Kidney glomerular epithelial cell (primary cell): ENCODE data around the gene POLR3H.
A peak's percentile ranks its signal among the peaks of the same experiment; 100 is the strongest.

Source experiments
- DNase-seq: peaks from one replicate; lab custom pipeline; 2025; lab: John Stamatoyannopoulos, UW

The POLR3H gene

DNA sequence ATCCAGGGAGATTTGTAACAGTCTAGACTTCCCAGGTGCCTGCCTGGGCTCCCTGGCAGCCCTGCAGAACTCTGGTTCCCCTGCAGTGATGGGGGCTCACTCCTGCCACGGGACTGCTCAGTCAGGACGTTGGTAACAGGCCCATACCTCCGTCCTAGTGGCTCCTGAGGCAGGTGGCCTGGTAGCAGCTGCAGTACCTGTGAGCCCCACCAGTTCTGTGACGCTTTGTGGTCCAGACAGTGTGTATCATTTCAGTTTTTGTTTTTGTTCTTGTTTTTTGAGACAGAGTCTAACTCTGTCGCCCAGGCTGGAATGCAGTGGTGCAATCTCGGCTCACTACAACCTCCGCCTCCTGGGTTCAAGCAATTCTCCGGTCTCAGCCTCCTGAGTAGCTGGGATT, 27.8 kb downstream of the POLR3H start:
- no peak for DNase-seq

DNA sequence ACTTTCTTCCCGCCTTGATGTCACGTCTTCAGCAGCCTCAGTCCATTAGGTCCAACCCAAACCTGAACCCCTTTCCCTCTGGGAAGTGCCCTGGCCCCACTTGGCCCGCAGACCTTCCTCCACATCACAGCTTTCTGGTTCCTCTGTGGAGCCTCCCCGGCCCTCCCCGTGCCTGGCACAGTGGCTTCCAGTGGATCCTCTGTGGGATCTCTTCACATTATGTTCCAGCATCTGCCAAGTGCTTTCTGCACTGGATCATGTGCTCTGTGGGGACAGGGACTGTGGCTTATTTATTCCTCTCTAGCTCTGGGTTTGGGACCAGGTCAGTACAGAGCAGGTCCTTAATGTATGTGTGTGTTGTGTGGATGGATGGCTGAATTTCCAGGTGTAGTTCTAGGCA, 30.9 kb downstream of the POLR3H start:
- DNase-seq, result no peak

DNA sequence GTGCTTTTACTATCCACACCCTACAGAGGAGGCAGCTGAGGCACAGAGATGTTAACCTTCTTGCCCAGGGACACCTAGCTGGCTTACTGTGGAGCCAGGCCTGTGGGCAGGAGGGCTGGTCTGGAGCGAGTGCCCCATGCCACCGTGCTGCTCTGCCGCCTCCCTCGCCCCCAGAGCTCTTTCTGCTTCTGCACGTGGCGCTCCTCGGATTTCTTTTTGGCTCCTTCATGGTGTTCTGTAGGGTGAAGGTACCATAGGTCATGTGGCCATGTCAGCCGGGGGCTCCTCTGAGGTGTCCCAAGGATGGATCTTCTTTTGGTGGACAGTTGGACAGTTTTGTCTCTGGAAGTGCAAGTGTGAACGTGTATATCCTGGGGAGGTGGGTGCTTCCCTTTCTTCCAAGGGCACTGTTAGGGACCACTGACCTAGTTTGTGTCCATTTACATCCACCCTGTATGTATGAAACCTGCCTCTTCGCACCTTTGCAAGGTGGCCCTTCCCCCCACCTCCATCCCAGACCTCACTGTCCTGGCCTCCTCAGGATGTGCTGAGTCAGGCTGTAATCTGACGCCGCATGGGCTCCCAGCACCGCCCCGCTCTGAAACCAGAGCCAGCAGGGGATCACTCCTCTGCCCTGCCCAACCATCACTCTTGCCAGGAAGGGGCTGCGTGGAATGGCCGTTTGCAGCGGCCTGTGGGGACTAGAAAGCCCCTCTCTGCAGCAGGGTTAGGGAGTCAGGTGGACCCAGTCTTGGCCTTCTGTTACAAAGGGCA, 31.7 kb downstream of the POLR3H start:
- DNase-seq, result peak; percentile 7

GRCh38 chr22:41511521-41511968, 32.7 kb downstream of the POLR3H start:
- DNase-seq, result no peak

DNA sequence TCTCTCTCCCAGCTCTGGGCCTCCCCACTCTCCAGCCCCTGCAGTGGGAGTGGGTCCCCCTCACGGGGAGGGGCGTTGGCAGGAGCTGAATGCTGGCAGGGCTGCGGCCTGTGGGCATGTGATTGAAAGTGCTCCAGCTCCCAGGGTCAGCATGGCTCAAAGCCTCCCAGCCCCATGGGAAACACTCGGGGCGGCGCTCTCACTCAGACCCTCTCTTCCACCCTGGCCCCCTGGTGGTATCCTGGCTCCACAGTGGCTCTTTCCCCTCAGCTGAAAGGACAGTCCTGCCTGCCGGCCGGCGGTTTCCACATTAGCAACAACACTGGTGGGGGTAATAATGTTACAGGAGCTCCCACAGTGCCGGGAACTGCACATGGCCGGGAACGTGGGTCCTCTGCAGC, 35.5 kb downstream of the POLR3H start:
- no peak for DNase-seq

GRCh38 chr22:41507330-41508063, 36.8 kb downstream of the POLR3H start:
- DNase-seq, result no peak

- no peak for DNase-seq
Observed at GRCh38 chr22:41505511-41506220, 38.6 kb downstream of the POLR3H start.

DNA sequence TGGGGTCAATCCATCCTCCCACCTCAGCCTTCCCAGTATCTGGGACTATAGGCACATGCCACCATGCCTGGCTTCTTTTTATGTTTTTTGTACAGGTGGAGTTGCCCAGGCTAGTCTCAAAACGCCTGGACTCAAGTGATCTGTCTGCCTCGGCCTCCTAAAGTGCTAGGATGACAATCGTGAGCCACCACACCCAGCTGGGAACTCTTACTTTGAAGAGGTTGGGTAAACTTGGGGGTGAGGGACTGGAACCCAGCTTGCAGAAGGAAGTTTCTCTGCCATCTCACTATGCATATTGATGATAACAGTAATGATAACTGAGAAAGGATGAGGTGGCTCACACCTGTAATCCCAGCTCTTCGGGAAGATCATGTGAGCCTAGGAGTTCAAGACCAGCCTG, 39.5 kb downstream of the POLR3H start:
- DNase-seq, result no peak

DNA sequence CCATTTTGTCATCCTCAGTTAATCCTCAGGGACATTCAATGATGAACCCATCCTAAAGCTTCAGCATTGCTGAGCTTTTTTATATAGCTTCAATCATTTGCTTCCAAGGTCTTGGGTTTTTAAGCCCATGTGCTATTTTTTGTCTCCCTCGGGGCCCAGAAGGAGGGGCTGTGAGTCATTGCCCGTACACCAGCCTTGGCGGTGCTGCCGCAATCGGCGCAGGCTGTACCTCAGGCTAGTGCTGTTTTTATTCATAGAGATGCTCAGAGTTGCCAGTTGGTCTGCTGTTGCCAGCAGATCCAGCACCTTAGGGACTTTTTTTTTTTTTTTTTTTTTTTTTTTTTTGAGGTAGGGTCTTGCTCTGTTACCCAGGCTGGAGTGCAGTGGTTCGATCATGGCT, 39.9 kb downstream of the POLR3H start:
- no peak for DNase-seq

GRCh38 chr22:41501209-41501608, 43.1 kb downstream of the POLR3H start:
- DNase-seq, result no peak

- DNase-seq, result no peak
Observed at GRCh38 chr22:41500303-41500702, 44.0 kb downstream of the POLR3H start.

DNA sequence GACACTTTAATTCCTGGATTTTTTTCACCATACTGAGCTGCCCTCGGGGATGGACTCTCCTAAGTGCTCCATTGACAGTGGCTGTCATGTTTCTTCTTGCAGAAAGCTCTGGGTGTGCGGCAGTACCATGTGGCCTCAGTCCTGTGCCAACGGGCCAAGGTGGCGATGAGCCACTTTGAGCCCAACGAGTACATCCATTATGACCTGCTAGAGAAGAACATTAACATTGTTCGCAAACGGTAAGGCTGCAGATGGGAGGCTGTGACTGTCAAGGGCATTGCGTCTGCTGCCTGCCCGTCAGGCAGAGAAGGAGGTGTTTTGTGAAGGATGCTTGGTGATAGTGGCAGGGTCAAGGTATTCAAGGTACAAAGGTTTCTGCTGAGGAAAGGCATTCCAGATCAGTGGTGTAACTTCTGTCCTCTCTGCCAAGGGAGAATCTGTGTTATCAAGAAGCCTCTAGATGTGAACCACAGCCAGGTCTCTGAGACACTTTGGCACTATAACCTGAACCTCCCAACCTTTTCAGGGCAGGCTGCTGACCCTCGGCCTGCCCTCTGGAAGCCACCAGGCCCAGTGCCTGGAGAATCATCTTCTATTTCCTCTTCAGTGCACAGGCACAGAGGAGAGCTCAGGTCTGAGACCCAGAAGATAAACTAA, 44.5 kb downstream of the POLR3H start:
- no peak for DNase-seq

- no peak for DNase-seq
Observed at GRCh38 chr22:41498303-41498835, 45.9 kb downstream of the POLR3H start.

GRCh38 chr22:41491374-41492100, 52.7 kb downstream of the POLR3H start:
- no peak for DNase-seq

- no peak for DNase-seq
Observed at GRCh38 chr22:41488596-41489385, 55.5 kb downstream of the POLR3H start.

DNA sequence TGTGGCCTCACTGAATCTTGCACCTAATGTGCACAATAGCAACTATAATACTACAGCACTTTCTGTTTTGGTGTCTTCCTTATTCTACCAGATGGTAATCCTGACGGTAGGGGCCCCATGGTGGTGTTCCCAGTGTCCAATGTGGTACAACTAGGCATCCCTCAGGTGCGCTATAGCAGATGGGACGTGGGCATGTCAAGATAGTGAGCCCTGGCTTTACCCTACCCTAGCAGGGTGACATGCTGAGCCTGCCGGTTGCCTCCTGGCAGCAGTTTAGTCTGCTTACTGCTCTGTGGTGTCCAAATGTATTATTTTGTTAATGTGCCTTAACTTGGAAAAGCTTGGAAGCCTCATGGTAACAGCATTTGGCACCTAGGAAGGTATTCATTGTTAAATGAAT, 56.2 kb downstream of the POLR3H start:
- DNase-seq, result no peak

- no peak for DNase-seq
Observed at GRCh38 chr22:41487037-41487935, 57.0 kb downstream of the POLR3H start.

DNA sequence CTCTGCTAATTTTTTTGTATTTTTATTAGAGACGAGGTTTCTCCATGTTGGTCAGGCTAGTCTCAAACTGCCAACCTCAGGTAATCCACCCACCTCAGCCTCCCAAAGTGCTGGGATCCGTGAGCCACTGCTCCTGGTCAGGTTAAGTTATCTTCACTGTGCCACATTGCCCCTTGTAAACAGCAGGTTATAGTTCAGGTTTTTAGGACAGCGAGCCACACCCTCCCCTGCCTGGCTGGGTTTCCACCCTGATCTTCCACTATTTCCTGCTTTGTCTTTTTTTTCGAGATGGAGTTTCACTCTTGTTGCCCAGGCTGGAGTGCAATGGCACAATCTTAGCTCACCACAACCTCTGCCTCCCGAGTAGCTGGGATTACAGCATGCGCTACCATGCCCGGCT, 59.2 kb downstream of the POLR3H start:
- no peak for DNase-seq

DNA sequence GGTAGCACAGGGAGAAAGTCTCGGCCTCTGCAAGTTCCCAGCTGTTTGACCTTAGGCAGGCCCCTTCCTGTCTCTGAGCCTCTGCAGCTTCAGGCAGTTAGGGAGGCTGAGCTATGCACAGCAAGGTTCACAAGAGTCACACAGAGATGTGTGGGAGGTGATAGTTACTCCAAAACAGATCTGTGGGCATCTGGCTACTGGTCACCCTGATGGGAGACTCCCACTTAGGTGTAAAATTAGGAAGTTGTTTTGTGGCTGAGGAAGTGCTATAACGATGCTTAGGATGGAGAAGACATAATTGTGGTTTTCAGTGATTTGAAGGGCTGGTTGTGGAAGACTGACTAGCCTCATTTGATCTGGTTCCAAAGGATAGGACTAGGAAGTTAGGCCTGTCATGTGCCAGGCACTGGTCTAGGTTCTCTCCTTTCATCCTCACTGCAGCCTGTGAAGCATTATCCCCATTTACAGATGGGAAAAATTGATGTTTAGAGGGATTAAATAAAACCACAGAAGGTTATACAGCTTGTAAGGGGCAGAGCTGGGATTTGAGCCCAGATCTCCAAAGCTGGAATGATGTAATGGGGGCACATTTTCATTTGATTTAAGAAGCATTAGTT, 61.8 kb downstream of the POLR3H start:
- DNase-seq, result peak; percentile 22
